Measurements from ENCODE around the gene IL19. TPM values are rescaled to one million over a fixed set of nuclear protein-coding genes. Genes with fewer than 3 reads are reported as not detected.

Gene IL19
- total RNA-seq, 4 donors from 2014 or later: not detected

- no peak overlapping the region for H3K4me3 ChIP-seq
- no peaks in the 10 kb centered on the region for H3K36me3 ChIP-seq
- no peak overlapping the region for H3K27ac ChIP-seq (replicated peaks in 1 of 4)
- peaks cover 0 to 15% (median 0%) of the 10 kb centered on the region in 4 donors for H3K27me3 ChIP-seq
- TF ChIP-seq POLR2A (IDR thresholded peaks at IDR 0.05; ENCODE audit: low read depth) (no peak), EP300 (IDR thresholded peaks at IDR 0.05) (no peak), CTCF (IDR thresholded peaks at IDR 0.05) (no peak), POLR2AphosphoS5 (IDR thresholded peaks at IDR 0.05) (no peak)
- H3K4me1 ChIP-seq: no peaks in the 10 kb centered on the region
- H3K9me3 ChIP-seq: no peaks in the 10 kb centered on the region
- intact Hi-C loops (cut with DNase I): no loop called here
- DNase-seq (ENCODE audit: extremely low spot score): no peak
- 68% methylated on average over 2 of the region's 2 CpGs for WGBS
Measured at GRCh38 chr1:206836111-206836510, 65.5 kb downstream of the IL19 start.

GRCh38 chr1:206839006-206839560, 68.5 kb downstream of the IL19 start:
- intact Hi-C loops (cut with DNase I): no loop called here
- no peak overlapping the region for H3K27ac ChIP-seq (replicated peaks in 1 of 4)
- no peaks in the 10 kb centered on the region for H3K36me3 ChIP-seq
- WGBS: 92% methylated on average over 3 of the region's 4 CpGs
- H3K4me3 ChIP-seq: no peak overlapping the region
- no peak for TF ChIP-seq POLR2A (IDR thresholded peaks at IDR 0.05; ENCODE audit: low read depth)
- TF ChIP-seq EP300 (IDR thresholded peaks at IDR 0.05): no peak
- TF ChIP-seq CTCF (IDR thresholded peaks at IDR 0.05): no peak
- no peak for TF ChIP-seq POLR2AphosphoS5 (IDR thresholded peaks at IDR 0.05)
- H3K27me3 ChIP-seq: peaks cover 0 to 15% (median 0%) of the 10 kb centered on the region in 4 donors
- DNase-seq (ENCODE audit: extremely low spot score): peak; percentile 86
- no peaks in the 10 kb centered on the region for H3K4me1 ChIP-seq
- H3K9me3 ChIP-seq: no peaks in the 10 kb centered on the region

GRCh38 chr1:206839857-206840256, 69.3 kb downstream of the IL19 start:
- Histone ChIP-seq H3K4me1 (no peaks in the 10 kb centered on the region), H3K27ac (replicated peaks in 1 of 4) (no peak overlapping the region), H3K4me3 (no peak overlapping the region), H3K27me3 (peaks cover 0 to 15% (median 0%) of the 10 kb centered on the region in 4 donors), H3K9me3 (no peaks in the 10 kb centered on the region), H3K36me3 (no peaks in the 10 kb centered on the region)
- no peak for TF ChIP-seq EP300 (IDR thresholded peaks at IDR 0.05)
- no peak for TF ChIP-seq CTCF (IDR thresholded peaks at IDR 0.05)
- TF ChIP-seq POLR2AphosphoS5 (IDR thresholded peaks at IDR 0.05): no peak
- no peak for TF ChIP-seq POLR2A (IDR thresholded peaks at IDR 0.05; ENCODE audit: low read depth)
- 80% methylated on average over 3 of the region's 7 CpGs for WGBS
- intact Hi-C loops (cut with DNase I): no loop called here
- DNase-seq (ENCODE audit: extremely low spot score): no peak

- intact Hi-C loops (cut with DNase I): no loop called here
- H3K36me3 ChIP-seq: no peaks in the 10 kb centered on the region
- no peak for DNase-seq (ENCODE audit: extremely low spot score)
- H3K4me3 ChIP-seq: no peak overlapping the region
- H3K9me3 ChIP-seq: no peaks in the 10 kb centered on the region
- H3K27ac ChIP-seq (replicated peaks in 1 of 4): no peak overlapping the region
- peaks cover 0 to 11% (median 0%) of the 10 kb centered on the region in 4 donors for H3K27me3 ChIP-seq
- 93% methylated on average over 7 of the region's 7 CpGs for WGBS
- TF ChIP-seq POLR2AphosphoS5 (IDR thresholded peaks at IDR 0.05) (no peak), CTCF (IDR thresholded peaks at IDR 0.05) (no peak), EP300 (IDR thresholded peaks at IDR 0.05) (no peak), POLR2A (IDR thresholded peaks at IDR 0.05; ENCODE audit: low read depth) (no peak)
- H3K4me1 ChIP-seq: no peaks in the 10 kb centered on the region
Measured at GRCh38 chr1:206841609-206842323, 71.2 kb downstream of the IL19 start.

Measured in esophagus muscularis mucosa (tissue), 4 donors.